Duodenal mucosa (tissue), 2 donors: Measurements from ENCODE around the gene XPNPEP3.
"Not testable (repeated sequence)": the region's sequence is repeated elsewhere in the genome, so short reads cannot be mapped to it uniquely, and the experiment has no call there.

Source experiments
- H3K27ac ChIP-seq: one replicate; pipeline ENCODE4 v1.7.0; 2013; ENCODE audit warnings: low read depth, low read length
- H3K27me3 ChIP-seq, 2 donors: one replicate each; pipeline ENCODE4 v1.7.0; 2013; ENCODE audit warnings: low read length in 2 of 2, control low read depth in 1 of 2; ENCODE audit not compliant: insufficient read depth in 2 of 2, control insufficient read depth in 1 of 2
- H3K36me3 ChIP-seq, 2 donors: one replicate each; pipeline ENCODE4 v1.7.0; 2013; ENCODE audit warnings: low read length in 2 of 2, control low read depth in 1 of 2; ENCODE audit not compliant: insufficient read depth in 2 of 2, control insufficient read depth in 1 of 2
- H3K4me1 ChIP-seq, 2 donors: one replicate each; pipeline ENCODE4 v1.7.0; 2013; ENCODE audit warnings: low read length in 2 of 2, control low read depth in 1 of 2; ENCODE audit not compliant: insufficient read depth in 2 of 2, control insufficient read depth in 1 of 2
- H3K4me3 ChIP-seq, 2 donors: one replicate each; pipeline ENCODE4 v1.7.0; 2013; ENCODE audit warnings: low read length in 2 of 2, low read depth in 1 of 2
- H3K9ac ChIP-seq, 2 donors: one replicate each; pipeline ENCODE4 v1.7.0; 2013; ENCODE audit warnings: low read length in 2 of 2, low read depth in 1 of 2
- H3K9me3 ChIP-seq, 2 donors: one replicate each; pipeline ENCODE4 v1.7.0; 2013; ENCODE audit warnings: low read length in 2 of 2, control low read depth in 1 of 2; ENCODE audit not compliant: control insufficient read depth in 1 of 2

XPNPEP3 gene

DNA sequence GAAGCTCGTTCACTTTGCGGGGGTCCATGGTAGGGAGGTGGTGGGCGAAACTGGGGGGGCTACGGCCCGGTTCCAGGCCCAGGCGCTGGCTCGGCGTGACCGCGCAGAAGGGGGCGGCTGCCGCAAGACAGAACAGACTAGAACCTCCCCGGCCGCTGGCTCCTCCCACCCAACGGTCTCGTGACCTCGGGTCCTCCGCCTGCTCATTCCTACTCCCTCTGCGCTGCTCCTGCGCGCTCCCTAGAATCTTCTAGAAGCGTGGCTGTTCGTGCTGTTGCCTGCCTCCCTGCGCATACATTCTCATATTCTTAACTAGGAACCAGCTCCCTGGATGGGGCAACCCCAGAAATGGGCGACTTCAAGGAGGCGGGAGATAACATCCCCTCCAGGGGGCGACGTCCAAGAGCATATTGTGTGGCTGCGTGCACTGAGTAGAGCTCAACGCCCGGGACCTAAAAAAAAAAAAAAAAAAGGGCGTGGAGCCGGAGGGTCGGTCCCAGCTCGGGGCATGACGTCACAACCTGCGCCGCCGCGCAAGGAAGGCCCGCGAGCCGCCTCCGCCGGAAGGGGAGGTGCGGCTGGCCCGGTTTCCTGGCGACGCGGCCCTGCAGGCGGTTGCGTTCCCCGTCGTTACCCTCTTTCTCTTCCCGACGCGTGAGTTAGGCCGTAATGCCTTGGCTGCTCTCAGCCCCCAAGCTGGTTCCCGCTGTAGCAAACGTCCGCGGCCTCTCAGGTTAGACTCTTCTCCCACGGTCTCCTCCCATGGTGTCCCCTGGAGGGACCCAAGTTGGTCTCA lies at the start of gene XPNPEP3, which contains the start of gene ST13:
Gene XPNPEP3, plus strand, starts transcription at position 636 of the 796 bp plus-strand sequence. Its CDS starts 34 bp downstream, at position 670.
Gene ST13, minus strand, starts transcription at position 127 of the 796 bp plus-strand sequence. Its CDS starts 99 bp downstream, at position 28.
- H3K9ac ChIP-seq: peak within 1 kb of the TSS; percentile 99 to 100
- peak within 1 kb of the TSS; percentile 82 to 100 for H3K4me3 ChIP-seq
- H3K9me3 ChIP-seq: no peaks in the 10 kb centered on the region
- H3K27me3 ChIP-seq: no peaks in the 10 kb centered on the region
- peaks cover 0 to 9% of the 10 kb centered on the region in 2 donors for H3K36me3 ChIP-seq
- H3K4me1 ChIP-seq: peaks cover 37 to 54% of the 10 kb centered on the region in 2 donors
- H3K27ac ChIP-seq: peak within 1 kb of the TSS; percentile 99

- Histone ChIP-seq H3K4me3 (no peak overlapping the region), H3K27ac (no peak overlapping the region), H3K27me3 (no peaks in the 10 kb centered on the region), H3K9me3 (no peaks in the 10 kb centered on the region), H3K9ac (no peak overlapping the region), H3K4me1 (no peaks in the 10 kb centered on the region), H3K36me3 (peaks cover 0 to 4% of the 10 kb centered on the region in 2 donors)
Observed at GRCh38 chr22:40808018-40808841, 48.7 kb upstream of the XPNPEP3 start.

GRCh38 chr22:40813912-40814315 lies 43.0 kb upstream of the XPNPEP3 start:
- H3K4me1 ChIP-seq: peaks cover 12 to 16% of the 10 kb centered on the region in 2 donors
- H3K4me3 ChIP-seq: no peak overlapping the region
- no peaks in the 10 kb centered on the region for H3K9me3 ChIP-seq
- H3K27ac ChIP-seq: no peak overlapping the region
- peaks cover 0 to 7% of the 10 kb centered on the region in 2 donors for H3K36me3 ChIP-seq
- H3K9ac ChIP-seq: no peak overlapping the region
- no peaks in the 10 kb centered on the region for H3K27me3 ChIP-seq

DNA sequence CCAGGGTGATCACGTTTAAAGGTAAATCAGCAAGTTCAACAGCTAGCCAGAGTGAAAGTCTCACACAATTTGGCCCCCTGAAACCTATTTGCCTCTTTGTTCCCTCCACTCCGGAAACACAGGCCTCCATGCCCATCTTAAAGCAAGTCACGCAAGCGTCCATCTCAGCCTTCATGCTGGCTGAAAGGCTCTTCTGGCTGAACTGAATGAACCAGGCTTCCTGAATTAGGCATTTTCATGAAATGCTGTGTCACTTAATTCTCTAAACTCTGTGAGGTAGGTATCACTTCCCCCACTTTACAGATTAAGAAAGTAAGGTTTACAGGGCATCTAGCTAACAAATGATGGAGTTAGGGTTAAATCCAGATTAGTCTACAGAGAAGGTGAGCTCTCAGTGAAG lies 39.2 kb upstream of the XPNPEP3 start:
- Histone ChIP-seq H3K9me3 (no peaks in the 10 kb centered on the region), H3K9ac (no peak overlapping the region), H3K4me3 (peak overlapping the region in 1 of 2 donors; percentile 98), H3K36me3 (peaks cover 0 to 3% of the 10 kb centered on the region in 2 donors), H3K27ac (no peak overlapping the region), H3K27me3 (no peaks in the 10 kb centered on the region), H3K4me1 (peaks cover 19 to 24% of the 10 kb centered on the region in 2 donors)

GRCh38 chr22:40818192-40818746 lies 38.7 kb upstream of the XPNPEP3 start:
- no peak overlapping the region for H3K27ac ChIP-seq
- H3K4me3 ChIP-seq: peak overlapping the region; percentile 98 to 99
- peaks cover 19 to 29% of the 10 kb centered on the region in 2 donors for H3K4me1 ChIP-seq

DNA sequence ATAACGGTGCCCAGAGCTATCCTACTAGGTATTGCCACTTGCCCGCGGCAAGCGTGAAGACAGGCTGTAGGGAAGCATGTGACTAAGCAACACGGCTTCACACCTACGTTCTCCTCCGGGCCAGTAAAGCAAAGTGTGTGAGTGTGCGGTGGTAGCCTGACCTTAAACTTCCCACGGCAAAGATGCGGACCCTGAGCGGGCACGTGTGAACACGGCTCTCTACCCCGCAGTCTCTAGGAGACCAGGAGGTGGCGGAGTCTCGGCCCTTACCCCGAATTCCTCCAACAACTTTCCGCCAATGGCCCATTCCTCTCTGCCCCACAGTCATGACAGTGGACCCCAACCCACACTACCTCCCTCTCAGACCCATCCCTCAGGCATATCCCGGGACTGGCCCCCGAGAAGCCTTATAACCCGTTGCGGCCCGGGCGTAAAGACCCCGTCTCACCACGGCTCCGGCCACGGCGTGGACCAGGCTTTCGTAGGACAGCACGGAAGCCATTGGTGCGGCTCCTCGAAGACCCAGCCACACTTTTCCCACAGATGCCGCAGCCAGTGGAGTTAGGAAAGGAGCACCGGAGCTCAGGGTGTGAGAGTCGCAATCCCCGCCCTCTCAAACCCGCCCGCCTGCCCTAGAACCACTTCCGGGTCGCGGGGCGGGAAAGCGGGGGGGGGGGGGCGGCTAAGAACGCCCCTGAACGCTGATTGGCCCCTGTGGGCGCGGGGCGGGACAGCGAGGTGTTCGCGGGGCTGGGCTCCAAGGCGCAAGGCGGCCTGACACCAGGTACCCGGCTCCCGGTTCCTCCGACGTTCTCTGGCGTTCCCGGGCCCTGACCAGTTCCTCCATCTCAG lies 38.0 kb upstream of the XPNPEP3 start, which contains the start of gene SLC25A17:
Gene SLC25A17, minus strand, starts transcription at position 600 of the 852 bp plus-strand sequence. Its CDS starts 98 bp downstream, at position 502.
- Histone ChIP-seq H3K9me3 (no peaks in the 10 kb centered on the region), H3K36me3 (peaks cover 0 to 6% of the 10 kb centered on the region in 2 donors), H3K4me1 (peaks cover 24 to 32% of the 10 kb centered on the region in 2 donors), H3K4me3 (peak within 1 kb of the TSS; percentile 98 to 99), H3K9ac (peak within 1 kb of the TSS; percentile 87 to 89), H3K27me3 (no peaks in the 10 kb centered on the region), H3K27ac (peak within 1 kb of the TSS; percentile 39)

More at GRCh38 chr22:40818192-40818746, 38.7 kb upstream of the XPNPEP3 start:
- H3K27me3 ChIP-seq: no peaks in the 10 kb centered on the region
- peak overlapping the region; percentile 87 to 89 for H3K9ac ChIP-seq
- H3K36me3 ChIP-seq: peaks cover 0 to 3% of the 10 kb centered on the region in 2 donors
- H3K9me3 ChIP-seq: no peaks in the 10 kb centered on the region

GRCh38 chr22:40819599-40820140 lies 37.3 kb upstream of the XPNPEP3 start:
- peak overlapping the region; percentile 98 to 99 for H3K4me3 ChIP-seq
- H3K27ac ChIP-seq: no peak overlapping the region
- no peaks in the 10 kb centered on the region for H3K27me3 ChIP-seq
- H3K4me1 ChIP-seq: peaks cover 28 to 32% of the 10 kb centered on the region in 2 donors
- H3K36me3 ChIP-seq: peaks cover 0 to 6% of the 10 kb centered on the region in 2 donors
- no peaks in the 10 kb centered on the region for H3K9me3 ChIP-seq
- peak overlapping the region; percentile 48 to 89 for H3K9ac ChIP-seq

- H3K27me3 ChIP-seq: no peaks in the 10 kb centered on the region
- H3K27ac ChIP-seq: no peak overlapping the region
- H3K36me3 ChIP-seq: peaks cover 0 to 3% of the 10 kb centered on the region in 2 donors
- no peak overlapping the region for H3K9ac ChIP-seq
- no peak overlapping the region for H3K4me3 ChIP-seq
- peaks cover 20 to 22% of the 10 kb centered on the region in 2 donors for H3K4me1 ChIP-seq
- no peaks in the 10 kb centered on the region for H3K9me3 ChIP-seq
Observed at GRCh38 chr22:40823426-40823825, 33.5 kb upstream of the XPNPEP3 start.

DNA sequence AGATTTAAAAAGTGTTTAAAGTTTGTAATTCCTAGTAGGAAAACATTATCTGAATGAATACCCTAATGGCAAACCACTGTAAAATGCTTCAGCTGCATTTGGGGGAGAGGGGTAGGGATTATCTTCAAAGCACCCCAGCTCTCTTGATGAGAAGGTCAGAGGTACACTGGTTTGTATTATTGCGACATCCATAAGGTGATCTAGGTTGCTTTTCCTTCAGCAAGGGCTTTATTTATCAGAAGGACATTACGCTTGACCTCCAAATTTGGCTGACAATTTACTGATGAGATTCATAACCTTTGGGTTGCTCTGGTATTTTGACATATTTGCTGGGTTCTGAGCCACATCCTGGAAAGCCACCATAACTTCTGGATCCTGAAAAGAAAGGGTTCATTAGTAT lies 30.7 kb upstream of the XPNPEP3 start:
- H3K9me3 ChIP-seq, H3K27ac ChIP-seq, H3K27me3 ChIP-seq, H3K4me3 ChIP-seq, H3K9ac ChIP-seq: not testable (repeated sequence)
- Histone ChIP-seq H3K36me3 (peaks cover 11 to 28% of the 10 kb centered on the region in 2 donors), H3K4me1 (peaks cover 8 to 12% of the 10 kb centered on the region in 2 donors)
